GM12891 (cell line): ENCODE results near the gene LRRC10B.

ENCODE experiments used
- PAX5 ChIP-seq: IDR thresholded peaks from 2 replicates; pipeline ENCODE4 v1.6.1; 2011; ENCODE audit warnings: low read length, moderate library complexity, mild to moderate bottlenecking; ENCODE audit not compliant: insufficient read depth, severe bottlenecking
- POLR2A ChIP-seq: IDR thresholded peaks from 2 replicates; pipeline ENCODE4 v1.6.1; 2011; ENCODE audit warnings: low read depth, low read length, control low read depth
- POLR2AphosphoS5 ChIP-seq: IDR thresholded peaks from 2 replicates; pipeline ENCODE4 v1.6.1; 2011; ENCODE audit warnings: low read depth, low read length, control low read depth
- POU2F2 ChIP-seq: IDR thresholded peaks from 2 replicates; pipeline ENCODE4 v1.6.1; 2011; ENCODE audit warnings: low read depth, mild to moderate bottlenecking, control low read depth, low read length, moderate library complexity
- SPI1 ChIP-seq: IDR thresholded peaks from 2 replicates; pipeline ENCODE4 v1.6.1; 2011; ENCODE audit warnings: low read depth, low read length, control low read depth
- TAF1 ChIP-seq: IDR thresholded peaks from 2 replicates; pipeline ENCODE4 v1.6.1; 2011; ENCODE audit warnings: low read depth, low read length, control low read depth

DNA sequence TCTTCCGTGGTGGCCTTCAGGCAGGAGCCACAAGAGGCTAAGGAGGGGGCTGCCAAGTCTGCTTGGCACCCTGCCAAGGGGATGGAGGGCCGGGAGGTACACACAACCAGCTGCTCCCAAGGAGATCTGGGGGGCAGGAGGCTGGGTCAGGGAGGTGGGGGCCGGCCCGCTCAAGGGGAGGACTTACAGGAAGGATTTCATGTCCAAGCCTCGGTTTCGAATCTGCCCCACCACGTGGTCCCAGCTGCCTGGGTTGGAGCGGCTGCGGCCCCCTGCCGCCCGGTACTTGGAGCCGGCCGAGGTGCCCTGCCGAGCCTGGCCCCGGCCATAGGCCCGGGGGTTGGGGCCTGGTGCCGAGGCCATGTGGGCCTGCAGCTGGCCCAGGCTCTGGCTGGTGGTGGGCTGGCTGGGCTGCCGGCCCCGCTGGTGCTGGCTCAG is 33.5 kb downstream of the LRRC10B start:
- TF ChIP-seq POLR2A (no peak), TAF1 (no peak), POLR2AphosphoS5 (no peak), SPI1 (no peak), POU2F2 (no peak), PAX5 (no peak)
